NCI-H1417 (cell line): Measurements from ENCODE around the gene PTH1R.

Experiments used
- DNase-seq, 3 experiments: peaks; one replicate each; lab custom pipeline; 2025; lab: John Stamatoyannopoulos, UW

The PTH1R gene

DNA sequence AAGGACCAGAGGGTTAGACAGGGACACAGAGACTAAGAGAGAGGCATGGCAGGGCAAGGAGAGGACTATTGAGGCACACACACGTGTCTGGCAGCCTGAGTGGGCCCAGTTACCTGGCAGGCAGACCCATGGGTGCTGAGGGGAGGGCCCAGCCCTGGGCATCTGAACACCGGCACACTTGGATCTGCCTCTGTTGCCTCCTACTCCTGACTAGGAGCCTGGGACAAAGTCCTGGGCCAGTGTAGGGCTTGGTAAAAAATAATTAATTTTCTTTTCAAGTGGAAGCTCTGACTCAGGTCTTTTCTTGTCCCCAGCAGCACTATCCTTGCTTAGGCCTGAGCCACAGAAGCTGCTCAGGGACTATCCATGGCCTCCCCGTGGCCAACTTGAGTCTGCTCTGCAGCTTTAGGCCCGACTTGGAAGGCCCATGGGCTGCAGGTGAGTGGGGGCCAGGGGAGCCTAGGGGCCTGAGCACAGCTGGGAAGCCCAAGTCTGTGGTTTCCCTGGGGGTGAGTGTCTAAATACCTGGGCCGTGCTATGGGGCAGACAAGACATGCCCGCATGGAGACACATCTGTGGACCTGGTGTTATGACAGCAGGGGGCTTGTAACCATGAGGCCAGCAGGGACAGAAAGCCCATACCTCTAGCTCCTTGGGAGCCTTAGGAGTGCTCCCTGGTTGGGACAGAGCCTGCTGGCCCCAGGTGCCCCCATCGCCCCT lies at the start of gene PTH1R:
Gene PTH1R (plus strand): TSS at position 316 of the 720 bp plus-strand sequence. CDS start 5,839 bp downstream, outside the sequence.
- no peak for DNase-seq

DNA sequence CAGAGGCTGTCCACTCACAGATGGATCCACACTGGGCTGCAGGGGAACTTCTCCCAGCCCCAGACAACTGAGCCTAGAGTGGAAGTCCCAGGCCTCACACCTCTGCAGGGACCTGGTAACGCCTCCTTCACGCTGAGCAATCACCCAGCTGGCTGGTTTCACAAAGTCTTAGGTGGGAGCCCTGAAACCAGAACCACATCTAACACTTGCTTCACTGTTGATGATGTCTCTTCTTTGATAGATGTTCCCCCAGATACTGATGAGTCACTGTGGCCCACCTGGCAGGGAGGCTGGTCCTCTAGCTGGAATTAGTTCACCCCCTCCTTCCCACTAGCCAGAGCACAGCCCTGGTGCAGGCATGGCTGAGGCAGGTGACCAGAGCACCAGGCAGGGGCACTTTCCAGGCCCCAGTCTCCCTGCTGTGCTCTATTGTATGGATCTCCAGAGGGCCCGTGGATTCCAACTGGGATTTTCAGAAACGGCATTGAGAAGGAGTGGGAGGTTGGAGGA lies 47.8 kb upstream of the PTH1R start:
- peak in 1 of 3 experiments; percentile 1 for DNase-seq

- no peak for DNase-seq
Measured at GRCh38 chr3:46830801-46831200, 46.7 kb upstream of the PTH1R start.

- DNase-seq, result no peak
Measured at GRCh38 chr3:46831316-46831715, 46.2 kb upstream of the PTH1R start.

GRCh38 chr3:46831841-46832240 lies 45.7 kb upstream of the PTH1R start:
- no peak for DNase-seq

DNA sequence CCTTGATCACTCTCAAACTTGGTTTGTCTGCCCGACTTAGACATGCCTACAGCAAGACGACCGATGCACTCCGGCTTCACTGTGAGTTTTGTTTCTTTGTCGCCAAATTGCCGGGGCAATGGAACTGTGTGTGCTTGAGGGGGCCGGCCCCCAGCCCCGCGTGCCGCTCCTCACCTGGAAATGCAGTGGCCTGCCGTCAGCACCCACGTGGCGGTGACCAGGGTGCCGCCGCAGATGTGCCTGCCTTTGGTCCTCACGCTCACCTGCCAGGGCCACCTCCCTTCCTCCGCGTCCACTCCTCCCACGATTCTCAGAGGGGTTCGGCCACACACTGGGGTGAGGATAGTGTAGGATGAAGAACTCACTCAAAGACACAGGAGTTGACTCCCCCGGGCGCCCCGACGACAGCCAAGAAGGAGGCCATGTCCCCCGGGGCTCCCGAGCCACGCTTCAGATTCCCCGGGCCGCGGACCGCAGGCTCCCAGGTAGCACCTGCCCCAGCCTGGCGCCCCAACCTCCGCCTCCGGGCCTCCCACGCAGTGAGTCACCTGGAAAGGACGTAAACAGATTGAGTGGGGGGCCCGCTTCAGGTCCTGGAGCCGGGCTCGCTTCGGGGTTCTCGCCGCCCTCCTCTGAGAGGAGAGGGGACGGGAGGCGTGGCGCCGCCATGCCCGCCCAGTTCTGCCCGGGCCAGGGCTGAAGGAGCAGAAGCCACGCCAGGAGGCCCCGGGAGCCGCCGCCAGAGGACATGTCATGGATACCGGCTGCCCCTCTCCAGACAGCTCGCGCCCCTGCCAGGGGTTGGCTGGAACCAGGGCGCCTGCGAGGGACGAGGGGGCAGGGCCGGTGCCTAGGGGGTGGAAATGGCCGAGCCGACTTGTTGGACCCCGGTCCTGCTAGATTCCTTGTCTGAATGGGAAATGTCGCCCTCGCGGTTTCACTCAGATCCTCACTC lies 43.9 kb upstream of the PTH1R start:
- no peak for DNase-seq

DNA sequence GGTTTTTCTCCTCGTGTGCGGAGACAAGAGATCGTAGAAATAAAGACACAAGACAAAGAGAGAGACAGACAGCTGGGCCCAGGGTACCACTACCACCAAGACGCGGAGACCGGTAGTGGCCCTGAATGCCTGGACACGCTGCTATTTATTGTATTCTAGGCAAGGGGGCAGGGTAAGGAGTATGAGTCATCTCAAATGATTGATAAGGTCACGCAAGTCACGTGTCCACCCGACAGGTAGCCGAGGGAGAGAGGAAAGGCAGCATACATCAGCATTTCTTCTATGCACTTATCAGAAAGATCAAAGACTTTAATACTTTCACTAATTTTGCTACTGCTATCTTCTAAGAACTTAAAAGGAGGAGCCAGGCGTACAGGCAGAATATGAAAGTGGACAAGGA lies 42.5 kb upstream of the PTH1R start:
- DNase-seq, result no peak

DNA sequence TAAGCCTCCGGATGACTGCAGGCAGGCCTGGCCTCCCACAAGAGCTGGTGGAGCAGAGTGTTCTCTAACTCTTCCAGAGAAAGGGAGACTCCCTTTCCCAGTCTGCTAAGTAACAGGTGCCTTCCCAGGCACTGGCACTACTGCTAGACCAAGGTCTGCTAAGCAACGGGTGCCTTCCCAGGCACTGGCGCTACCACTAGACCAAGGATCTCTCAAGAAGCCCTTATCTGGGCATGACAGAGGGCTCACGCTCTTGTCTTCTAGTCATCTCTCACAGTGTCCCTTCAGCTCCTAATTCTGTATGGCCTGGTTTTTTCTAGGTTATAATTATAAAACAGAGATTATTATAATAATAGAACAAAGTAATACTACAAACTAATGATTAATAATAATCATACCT lies 42.0 kb upstream of the PTH1R start:
- no peak for DNase-seq

GRCh38 chr3:46838301-46838700 lies 39.2 kb upstream of the PTH1R start:
- DNase-seq, result no peak

- no peak for DNase-seq
Measured at GRCh38 chr3:46840491-46840890, 37.0 kb upstream of the PTH1R start.

DNA sequence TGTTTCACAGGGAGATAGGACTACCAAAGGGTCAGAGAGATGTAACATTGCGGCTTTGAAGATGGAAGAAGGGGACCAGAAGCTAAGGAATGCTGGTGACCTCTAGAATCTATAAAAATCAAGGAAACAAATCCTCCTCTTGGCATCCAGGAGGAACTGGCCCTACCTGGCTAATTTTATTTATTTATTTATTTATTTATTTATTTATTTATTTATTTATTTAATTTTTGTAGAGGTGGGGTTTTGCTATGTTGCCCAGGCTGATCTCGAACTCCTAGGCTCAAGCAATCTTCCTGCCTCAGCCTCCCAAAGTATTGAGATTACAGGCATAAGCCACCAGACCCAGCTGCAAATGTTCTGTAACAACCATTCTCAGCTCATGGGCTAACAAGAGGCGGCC lies 34.0 kb upstream of the PTH1R start:
- DNase-seq, result no peak

GRCh38 chr3:46844397-46844796 lies 33.1 kb upstream of the PTH1R start:
- no peak for DNase-seq

DNA sequence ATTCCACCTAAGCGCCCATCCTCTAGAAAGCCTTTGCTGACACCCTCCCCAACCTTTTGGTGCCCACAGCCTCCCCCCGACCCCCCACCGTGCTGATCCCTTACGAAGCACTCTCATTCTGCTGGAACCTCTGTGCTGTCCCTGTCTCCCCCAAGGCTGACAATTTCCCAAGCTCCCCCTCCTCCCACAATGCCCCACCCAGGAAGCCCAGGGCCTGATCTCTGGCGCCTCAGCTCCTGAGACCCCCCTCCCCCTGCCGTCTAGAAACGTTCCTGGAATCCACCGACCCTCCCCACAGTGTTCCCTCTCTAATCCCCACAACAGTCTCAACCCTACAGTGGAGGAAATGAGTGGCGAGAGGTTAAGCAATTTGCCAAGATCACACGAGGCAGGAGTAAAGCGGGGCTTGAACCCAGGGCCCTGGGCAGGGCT lies 32.6 kb upstream of the PTH1R start:
- DNase-seq, result no peak

GRCh38 chr3:46845397-46845859 lies 32.1 kb upstream of the PTH1R start:
- no peak for DNase-seq

DNA sequence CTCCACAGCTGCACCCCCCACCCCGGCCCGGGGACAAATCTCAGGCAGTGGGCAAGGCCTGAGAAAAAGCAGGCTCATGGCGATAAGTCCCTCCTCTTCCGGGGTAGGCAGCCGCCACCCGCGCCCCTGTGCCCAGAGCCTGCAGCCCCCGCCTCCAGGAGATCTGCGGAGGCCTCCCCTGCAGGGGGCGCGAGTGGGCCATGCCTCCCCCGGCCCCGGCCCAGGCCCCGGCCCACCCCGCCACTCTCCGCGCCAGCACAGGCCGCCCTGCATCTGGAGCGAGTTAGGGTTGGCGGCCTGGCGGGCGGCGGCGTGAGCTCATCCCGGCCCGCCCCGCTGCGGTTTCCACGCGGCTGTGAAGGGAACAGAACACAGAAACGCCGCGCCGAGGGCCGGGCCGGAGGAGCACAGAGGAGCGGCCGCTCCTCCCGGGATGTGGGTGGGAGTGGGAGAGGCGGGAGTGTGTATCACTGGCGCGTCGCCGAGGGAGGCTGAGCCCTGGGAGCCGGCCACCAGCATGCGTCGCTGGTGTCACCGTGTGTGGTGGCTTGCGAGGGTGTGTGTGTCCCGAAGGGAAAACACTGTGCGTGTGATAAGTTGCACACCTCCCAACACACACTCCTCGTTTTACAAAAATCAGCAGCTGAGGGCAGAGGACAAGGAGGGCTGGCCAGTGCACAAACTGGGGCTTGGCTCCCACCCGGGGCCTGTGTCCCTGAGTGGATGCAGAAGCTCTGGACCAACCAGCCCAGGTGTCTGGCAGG lies 31.5 kb upstream of the PTH1R start:
- no peak for DNase-seq

DNA sequence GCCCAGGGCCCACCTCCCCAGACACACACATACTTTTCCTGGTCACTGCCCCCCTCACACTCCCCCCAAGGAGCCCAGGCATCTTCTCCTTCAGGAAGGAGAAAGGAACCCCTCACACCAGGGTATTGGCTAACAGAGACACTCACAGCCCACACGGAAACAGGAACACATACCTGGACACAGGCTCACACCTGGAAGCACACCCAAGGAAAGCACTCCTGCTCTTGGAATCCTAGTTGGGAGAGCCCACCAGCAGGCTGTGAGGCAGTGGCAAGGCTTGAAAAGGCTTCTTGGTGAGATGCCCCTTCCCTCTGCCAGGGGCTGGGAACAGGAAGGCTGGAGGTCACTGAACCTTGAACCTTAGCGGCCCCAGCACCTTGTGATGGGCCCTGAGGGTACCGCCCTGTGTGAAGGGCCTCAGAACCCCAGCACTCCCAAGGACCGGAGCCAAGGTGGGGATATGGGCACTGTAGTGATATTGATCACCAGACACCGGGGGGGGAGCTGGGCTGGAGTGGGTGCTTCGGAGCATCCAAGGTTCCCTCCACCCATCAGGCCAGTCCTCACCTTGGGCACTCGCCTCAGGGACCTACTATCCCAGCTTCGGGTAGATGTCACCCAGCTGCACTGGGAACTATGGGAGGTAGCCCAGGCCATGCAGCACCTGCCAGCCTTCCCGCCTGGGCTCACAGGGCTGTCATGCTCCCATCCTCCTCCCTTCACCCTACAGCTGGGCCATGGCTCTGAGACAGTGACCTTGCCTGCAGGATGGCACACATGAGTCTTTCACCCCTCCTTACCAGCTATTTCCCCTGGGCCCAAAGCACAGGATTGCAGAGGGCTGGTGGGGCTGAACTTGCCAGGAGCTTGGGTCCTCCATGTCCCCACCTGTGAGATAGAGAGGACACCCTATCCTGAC lies 30.6 kb upstream of the PTH1R start:
- DNase-seq, result no peak

GRCh38 chr3:46847744-46848143 lies 29.8 kb upstream of the PTH1R start:
- DNase-seq, result no peak

DNA sequence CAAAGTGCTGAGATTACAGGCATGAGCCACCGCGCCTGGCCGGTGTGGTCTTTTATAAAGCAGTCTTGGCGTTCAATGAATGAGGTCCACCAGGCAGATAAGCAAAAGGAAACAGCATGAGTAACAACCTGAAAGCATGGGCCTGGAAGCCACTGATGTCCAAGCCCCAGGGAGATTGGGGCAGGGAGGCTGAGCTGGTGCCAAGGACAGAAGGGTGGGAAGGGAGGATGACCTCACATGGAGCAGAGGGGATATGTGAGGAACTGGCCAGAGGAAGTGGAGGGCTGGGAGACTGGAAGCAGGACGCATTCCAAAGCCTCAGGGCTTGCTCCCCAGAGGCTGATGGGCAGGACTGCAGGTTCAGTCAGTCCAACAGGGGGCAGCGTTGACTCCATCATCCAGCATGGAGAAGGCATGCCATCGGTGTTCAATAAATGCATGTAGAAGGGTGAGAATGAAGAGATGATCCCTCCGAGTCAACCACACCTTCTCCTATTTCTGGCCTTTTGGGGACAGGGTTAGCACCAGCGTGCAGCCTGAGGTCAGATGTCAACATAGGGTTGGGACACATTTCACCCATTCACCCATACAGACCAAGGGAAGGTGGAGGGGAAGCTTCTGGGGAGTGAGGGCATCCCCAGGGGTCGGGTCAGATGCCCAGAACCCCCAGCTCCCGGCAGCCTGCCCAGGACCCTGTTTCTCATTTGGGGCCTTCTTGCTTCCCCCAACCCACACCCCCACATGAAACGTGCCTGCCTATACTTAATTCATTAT lies 29.1 kb upstream of the PTH1R start:
- no peak for DNase-seq

- DNase-seq, result no peak
Measured at GRCh38 chr3:46849045-46849631, 28.4 kb upstream of the PTH1R start.
